CD4-positive, alpha-beta T cell treated with Interferon alpha-2 for 1 hour (primary cell): ENCODE results near the gene PLGRKT.
"Not testable (repeated sequence)": the region's sequence is repeated elsewhere in the genome, so short reads cannot be mapped to it uniquely, and the experiment has no call there.

Experiments
- DNase-seq, 2 donors: peaks; one replicate each; pipeline ENCODE4 v3.0.0-alpha.2; 2020 to 2022

Gene PLGRKT

GRCh38 chr9:5437254-5438216 is at the start of gene PLGRKT:
Gene PLGRKT, minus strand, starts transcription at chr9:5437925. Its CDS starts 5,948 bp downstream, at chr9:5431977.
- peak; percentile 91 to 94 for DNase-seq

GRCh38 chr9:5486988-5487387 is 49.3 kb upstream of the PLGRKT start:
- DNase-seq = no peak

GRCh38 chr9:5485378-5486085 is 47.8 kb upstream of the PLGRKT start:
- DNase-seq = no peak

GRCh38 chr9:5483306-5483705 is 45.6 kb upstream of the PLGRKT start:
- DNase-seq = no peak

GRCh38 chr9:5482194-5482593 is 44.5 kb upstream of the PLGRKT start:
- DNase-seq = no peak

- DNase-seq = no peak
Measured at GRCh38 chr9:5481322-5482040, 43.8 kb upstream of the PLGRKT start.

GRCh38 chr9:5480919-5481318 is 43.2 kb upstream of the PLGRKT start:
- DNase-seq = no peak

GRCh38 chr9:5479994-5480694 is 42.4 kb upstream of the PLGRKT start:
- no peak for DNase-seq

GRCh38 chr9:5478206-5478605 is 40.5 kb upstream of the PLGRKT start:
- DNase-seq = no peak

GRCh38 chr9:5475611-5476010 is 37.9 kb upstream of the PLGRKT start:
- not testable (repeated sequence) for DNase-seq

GRCh38 chr9:5470816-5471215 is 33.1 kb upstream of the PLGRKT start:
- DNase-seq = no peak

- no peak for DNase-seq
Measured at GRCh38 chr9:5470122-5470521, 32.4 kb upstream of the PLGRKT start.

GRCh38 chr9:5468850-5469249 is 31.1 kb upstream of the PLGRKT start:
- no peak for DNase-seq

- no peak for DNase-seq
Measured at GRCh38 chr9:5466766-5467165, 29.0 kb upstream of the PLGRKT start.

GRCh38 chr9:5466005-5466404 is 28.3 kb upstream of the PLGRKT start:
- no peak for DNase-seq

- DNase-seq = not testable (repeated sequence)
Measured at GRCh38 chr9:5464831-5465330, 27.2 kb upstream of the PLGRKT start.

- DNase-seq = no peak
Measured at GRCh38 chr9:5460157-5460556, 22.4 kb upstream of the PLGRKT start.

- peak; percentile 19 to 47 for DNase-seq
Measured at GRCh38 chr9:5459289-5459829, 21.6 kb upstream of the PLGRKT start.

GRCh38 chr9:5455181-5455580 is 17.5 kb upstream of the PLGRKT start:
- no peak for DNase-seq

GRCh38 chr9:5453673-5454072 is 15.9 kb upstream of the PLGRKT start:
- peak in 1 of 2 donors; percentile 28 for DNase-seq

- DNase-seq = peak in 1 of 2 donors; percentile 16
Measured at GRCh38 chr9:5453004-5453403, 15.3 kb upstream of the PLGRKT start.

GRCh38 chr9:5452286-5452609 is 14.5 kb upstream of the PLGRKT start:
- no peak for DNase-seq
